Stimulated activated naive B cell treated with anti-CD40 and anti-IgM and Interleukin-4, amounts not matched to agents 10 μg/mL and 1 μg/mL and 100 μg/mL, for 72 hours (primary cell): ENCODE measurements around the gene ALDH1B1.
"Not testable (repeated sequence)": the region's sequence is repeated elsewhere in the genome, so short reads cannot be mapped to it uniquely, and the experiment has no call there.

Experiments used
- ATAC-seq, 2 donors: fragments of 150-1000 bp; cut with Tn5 transposase; replicated peaks; 2 replicates each; pipeline ENCODE4 v1.10.0; 2021; ENCODE audit warnings: moderate library complexity in 1 of 2
- DNase-seq: peaks from one replicate; pipeline ENCODE4 v3.0.0; 2021
- H3K27ac Mint-ChIP-seq: one replicate; pipeline ENCODE4 v1.8.0; 2022; ENCODE audit warnings: mild to moderate bottlenecking, mixed read lengths
- H3K27me3 Mint-ChIP-seq, 2 donors: one replicate each; pipeline ENCODE4 v1.8.0; 2022; ENCODE audit warnings: mixed read lengths in 2 of 2
- H3K36me3 Mint-ChIP-seq, 2 donors: one replicate each; pipeline ENCODE4 v1.8.0; 2022; ENCODE audit warnings: mixed read lengths in 2 of 2, mild to moderate bottlenecking in 1 of 2
- H3K4me1 Mint-ChIP-seq, 2 donors: one replicate each; pipeline ENCODE4 v1.8.0; 2022; ENCODE audit warnings: mixed read lengths in 2 of 2, mild to moderate bottlenecking in 1 of 2
- H3K4me3 Mint-ChIP-seq, 2 donors: one replicate each; pipeline ENCODE4 v1.8.0; 2022; ENCODE audit warnings: mild to moderate bottlenecking in 2 of 2, mixed read lengths in 2 of 2, moderate library complexity in 1 of 2
- H3K9me3 Mint-ChIP-seq, 2 donors: one replicate each; pipeline ENCODE4 v1.8.0; 2022; ENCODE audit warnings: mixed read lengths in 2 of 2, mild to moderate bottlenecking in 1 of 2

Gene ALDH1B1

GRCh38 chr9:38388283-38389223, 3.9 kb upstream of the ALDH1B1 start:
- Mint-ChIP-seq H3K27ac (no peak overlapping the region), H3K36me3 (peaks cover 0 to 4% of the 10 kb centered on the region in 2 donors), H3K4me1 (peaks cover 8 to 14% of the 10 kb centered on the region in 2 donors), H3K9me3 (peaks cover 6% of the 10 kb centered on the region in 2 donors), H3K27me3 (peaks cover 14 to 34% of the 10 kb centered on the region in 2 donors), H3K4me3 (no peak overlapping the region)
- DNase-seq, result no peak
- no peak for ATAC-seq

GRCh38 chr9:38389313-38389712, 3.2 kb upstream of the ALDH1B1 start:
- Mint-ChIP-seq H3K36me3 (peaks cover 0 to 5% of the 10 kb centered on the region in 2 donors), H3K4me1 (peaks cover 11 to 20% of the 10 kb centered on the region in 2 donors), H3K4me3 (no peak overlapping the region), H3K27ac (no peak overlapping the region), H3K9me3 (peaks cover 6% of the 10 kb centered on the region in 2 donors), H3K27me3 (peaks cover 14 to 28% of the 10 kb centered on the region in 2 donors)
- ATAC-seq (no peak), DNase-seq (no peak)

GRCh38 chr9:38390442-38390841, 2.1 kb upstream of the ALDH1B1 start:
- no peak for ATAC-seq
- peaks cover 13 to 20% of the 10 kb centered on the region in 2 donors for H3K4me1 Mint-ChIP-seq
- H3K4me3 Mint-ChIP-seq, result no peak overlapping the region
- no peaks in the 10 kb centered on the region for H3K9me3 Mint-ChIP-seq
- peaks cover 3 to 10% of the 10 kb centered on the region in 2 donors for H3K36me3 Mint-ChIP-seq
- no peak overlapping the region for H3K27ac Mint-ChIP-seq
- peaks cover 7 to 17% of the 10 kb centered on the region in 2 donors for H3K27me3 Mint-ChIP-seq
- no peak for DNase-seq

GRCh38 chr9:38390851-38391250, 1.7 kb upstream of the ALDH1B1 start:
- Mint-ChIP-seq H3K4me1 (peaks cover 13 to 20% of the 10 kb centered on the region in 2 donors), H3K36me3 (peaks cover 6 to 14% of the 10 kb centered on the region in 2 donors), H3K9me3 (no peaks in the 10 kb centered on the region), H3K27ac (no peak overlapping the region), H3K4me3 (no peak overlapping the region), H3K27me3 (peaks cover 7 to 13% of the 10 kb centered on the region in 2 donors)
- DNase-seq (no peak), ATAC-seq (no peak)

GRCh38 chr9:38391278-38392118, 1.0 kb upstream of the ALDH1B1 start:
- H3K4me1 Mint-ChIP-seq, result peaks cover 13 to 20% of the 10 kb centered on the region in 2 donors
- H3K27me3 Mint-ChIP-seq, result peaks cover 7 to 13% of the 10 kb centered on the region in 2 donors
- H3K9me3 Mint-ChIP-seq, result no peaks in the 10 kb centered on the region
- ATAC-seq (no peak), DNase-seq (no peak)
- H3K27ac Mint-ChIP-seq, result no peak overlapping the region
- peak overlapping the region; percentile 96 to 98 for H3K4me3 Mint-ChIP-seq
- peaks cover 11 to 21% of the 10 kb centered on the region in 2 donors for H3K36me3 Mint-ChIP-seq

GRCh38 chr9:38393128-38393796, 760 bp downstream of the ALDH1B1 start:
- H3K4me3 Mint-ChIP-seq, result peak overlapping the region; percentile 96 to 98
- H3K9me3 Mint-ChIP-seq, result no peaks in the 10 kb centered on the region
- DNase-seq (no peak), ATAC-seq (peak in 1 of 2 donors; percentile 12)
- H3K4me1 Mint-ChIP-seq, result peaks cover 15 to 20% of the 10 kb centered on the region in 2 donors
- peaks cover 7 to 13% of the 10 kb centered on the region in 2 donors for H3K27me3 Mint-ChIP-seq
- peaks cover 17 to 37% of the 10 kb centered on the region in 2 donors for H3K36me3 Mint-ChIP-seq
- H3K27ac Mint-ChIP-seq, result peak overlapping the region; percentile 95

- H3K4me1 Mint-ChIP-seq, result peaks cover 15 to 20% of the 10 kb centered on the region in 2 donors
- H3K36me3 Mint-ChIP-seq, result peaks cover 24 to 48% of the 10 kb centered on the region in 2 donors
- H3K27me3 Mint-ChIP-seq, result peaks cover 7 to 13% of the 10 kb centered on the region in 2 donors
Observed at GRCh38 chr9:38394416-38394815, 1.9 kb downstream of the ALDH1B1 start.

GRCh38 chr9:38395653-38396370, 3.3 kb downstream of the ALDH1B1 start:
- H3K4me1 Mint-ChIP-seq, result peaks cover 17 to 25% of the 10 kb centered on the region in 2 donors
- ATAC-seq (no peak), DNase-seq (no peak)
- no peaks in the 10 kb centered on the region for H3K9me3 Mint-ChIP-seq
- H3K27me3 Mint-ChIP-seq, result peaks cover 6 to 11% of the 10 kb centered on the region in 2 donors
- no peak overlapping the region for H3K27ac Mint-ChIP-seq
- H3K4me3 Mint-ChIP-seq, result no peak overlapping the region
- H3K36me3 Mint-ChIP-seq, result peaks cover 25 to 50% of the 10 kb centered on the region in 2 donors

More at GRCh38 chr9:38394416-38394815, 1.9 kb downstream of the ALDH1B1 start:
- Mint-ChIP-seq H3K4me3 (no peak overlapping the region), H3K27ac (no peak overlapping the region), H3K9me3 (no peaks in the 10 kb centered on the region)
- DNase-seq (no peak), ATAC-seq (no peak)

- H3K36me3 Mint-ChIP-seq, result peaks cover 25 to 50% of the 10 kb centered on the region in 2 donors
- no peak overlapping the region for H3K4me3 Mint-ChIP-seq
Observed at GRCh38 chr9:38396371-38396671, 3.8 kb downstream of the ALDH1B1 start.

GRCh38 chr9:38399191-38399590, 6.7 kb downstream of the ALDH1B1 start:
- H3K9me3 Mint-ChIP-seq, DNase-seq, ATAC-seq, H3K4me3 Mint-ChIP-seq, H3K27ac Mint-ChIP-seq: not testable (repeated sequence)
- H3K4me1 Mint-ChIP-seq, result peaks cover 6 to 10% of the 10 kb centered on the region in 2 donors
- H3K27me3 Mint-ChIP-seq, result peaks cover 8 to 21% of the 10 kb centered on the region in 2 donors
- peaks cover 25 to 50% of the 10 kb centered on the region in 2 donors for H3K36me3 Mint-ChIP-seq

More at GRCh38 chr9:38396371-38396671, 3.8 kb downstream of the ALDH1B1 start:
- Mint-ChIP-seq H3K27ac (no peak overlapping the region), H3K9me3 (no peaks in the 10 kb centered on the region), H3K27me3 (peaks cover under 1 to 11% of the 10 kb centered on the region in 2 donors), H3K4me1 (peaks cover 17 to 30% of the 10 kb centered on the region in 2 donors)
- ATAC-seq, result no peak
- no peak for DNase-seq

GRCh38 chr9:38401994-38402393, 9.5 kb downstream of the ALDH1B1 start:
- ATAC-seq, result no peak
- no peak overlapping the region for H3K27ac Mint-ChIP-seq
- H3K4me3 Mint-ChIP-seq, result no peak overlapping the region
- DNase-seq, result no peak
- peaks cover 9 to 24% of the 10 kb centered on the region in 2 donors for H3K36me3 Mint-ChIP-seq
- peaks cover 3 to 10% of the 10 kb centered on the region in 2 donors for H3K4me1 Mint-ChIP-seq
- H3K27me3 Mint-ChIP-seq, result peaks cover 22 to 40% of the 10 kb centered on the region in 2 donors
- H3K9me3 Mint-ChIP-seq, result no peaks in the 10 kb centered on the region

- DNase-seq (no peak), ATAC-seq (no peak)
- Mint-ChIP-seq H3K36me3 (peaks cover 2 to 3% of the 10 kb centered on the region in 2 donors), H3K4me1 (peaks cover 4 to 10% of the 10 kb centered on the region in 2 donors), H3K27ac (no peak overlapping the region), H3K27me3 (peaks cover 22 to 40% of the 10 kb centered on the region in 2 donors), H3K4me3 (no peak overlapping the region), H3K9me3 (no peaks in the 10 kb centered on the region)
Observed at GRCh38 chr9:38404314-38404713, 11.8 kb downstream of the ALDH1B1 start.

GRCh38 chr9:38405785-38406184, 13.3 kb downstream of the ALDH1B1 start:
- Mint-ChIP-seq H3K36me3 (no peaks in the 10 kb centered on the region), H3K27me3 (peaks cover 22 to 39% of the 10 kb centered on the region in 2 donors), H3K9me3 (no peaks in the 10 kb centered on the region), H3K4me3 (no peak overlapping the region), H3K4me1 (peaks cover 3 to 6% of the 10 kb centered on the region in 2 donors), H3K27ac (no peak overlapping the region)
- DNase-seq (no peak), ATAC-seq (no peak)
